ELF-1 (cell line): ENCODE measurements around the gene CPA4.

Source experiments
- DNase-seq: peaks from one replicate; pipeline ENCODE4 v3.0.0-alpha.2; 2016; ENCODE audit warnings: low read depth, low spot score

CPA4 gene

DNA sequence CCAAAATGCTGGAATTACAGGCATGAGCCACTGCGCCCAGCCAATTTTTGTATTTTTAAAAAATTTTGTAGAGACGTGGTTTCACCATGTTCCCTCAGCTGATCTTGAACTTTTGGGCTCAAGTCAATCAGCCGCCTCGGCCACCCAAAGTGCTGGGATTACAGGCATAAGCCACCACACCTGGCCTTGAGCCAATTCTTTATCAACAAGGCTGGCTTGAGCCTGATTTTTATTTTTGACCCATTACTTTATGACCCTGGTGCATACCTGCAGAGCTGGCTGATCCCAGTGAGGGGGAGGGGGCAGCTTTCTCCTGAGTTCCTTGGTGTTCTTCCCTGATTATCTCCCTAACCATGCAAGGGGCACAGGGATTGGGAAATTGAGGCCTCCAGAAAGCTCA lies 71.5 kb downstream of the CPA4 start:
- DNase-seq: no peak

DNA sequence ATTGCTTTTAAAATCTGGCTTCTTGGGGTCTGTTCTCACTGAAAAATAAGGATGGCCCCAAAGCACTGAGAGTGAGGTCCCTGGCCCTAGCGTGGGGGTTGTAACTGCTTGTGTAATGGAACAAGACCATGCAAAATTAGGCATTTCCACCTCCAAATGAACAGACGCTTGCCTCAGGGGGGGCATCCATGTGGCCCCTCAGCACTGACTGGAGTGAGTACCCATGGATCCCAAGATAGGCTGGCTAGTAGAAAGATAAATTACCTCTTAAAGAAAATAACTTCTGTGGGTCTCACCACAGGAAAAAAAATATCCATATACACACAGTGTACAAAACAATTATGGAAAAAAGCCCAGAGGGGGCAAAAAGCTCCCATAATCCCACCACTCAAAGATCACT lies 72.1 kb downstream of the CPA4 start:
- DNase-seq: no peak

DNA sequence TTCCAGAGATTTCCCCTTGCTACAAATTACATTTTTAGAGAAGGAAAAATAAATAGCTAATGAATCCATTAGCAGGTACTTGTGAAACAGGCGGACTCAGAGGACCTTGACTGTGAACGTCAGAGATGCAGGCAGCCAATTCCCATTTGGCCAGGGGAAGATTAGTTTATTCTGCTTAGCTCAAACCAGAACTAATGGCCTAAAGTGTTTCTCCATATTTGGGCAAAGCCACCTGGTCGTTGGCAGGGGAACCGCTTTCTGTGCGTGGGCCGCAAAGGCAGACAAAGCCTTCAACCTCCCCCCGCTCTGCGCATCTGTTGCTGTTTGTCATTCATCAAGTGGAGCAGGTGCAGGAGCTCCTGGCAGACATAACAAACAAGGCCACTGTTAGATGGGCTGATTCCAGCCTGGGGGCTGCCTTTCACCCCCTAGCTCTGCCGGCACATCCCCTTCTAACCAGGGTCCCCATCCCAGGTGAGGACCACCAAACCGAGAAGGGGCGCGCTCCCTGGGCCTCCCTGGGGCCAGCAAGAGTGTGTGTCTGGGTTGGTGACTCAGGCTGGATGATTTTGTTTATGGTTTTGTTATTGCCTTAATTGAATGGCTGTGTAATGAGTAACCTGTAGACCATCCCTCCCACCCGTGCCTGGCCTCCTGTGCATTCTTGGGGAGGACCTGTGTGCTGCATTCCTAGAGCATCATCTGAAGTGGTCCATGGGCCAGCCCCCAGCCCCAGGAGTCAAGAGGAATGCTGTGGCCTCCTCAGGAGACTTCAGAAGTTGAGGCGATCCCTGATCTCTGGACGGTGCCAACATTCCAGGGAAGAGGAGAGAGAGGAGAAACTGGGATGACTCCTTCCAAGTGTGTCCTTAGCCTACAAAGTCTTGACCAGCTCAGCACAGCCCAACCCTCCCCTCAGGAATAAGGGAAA lies 72.8 kb downstream of the CPA4 start:
- DNase-seq: peak; percentile 76

DNA sequence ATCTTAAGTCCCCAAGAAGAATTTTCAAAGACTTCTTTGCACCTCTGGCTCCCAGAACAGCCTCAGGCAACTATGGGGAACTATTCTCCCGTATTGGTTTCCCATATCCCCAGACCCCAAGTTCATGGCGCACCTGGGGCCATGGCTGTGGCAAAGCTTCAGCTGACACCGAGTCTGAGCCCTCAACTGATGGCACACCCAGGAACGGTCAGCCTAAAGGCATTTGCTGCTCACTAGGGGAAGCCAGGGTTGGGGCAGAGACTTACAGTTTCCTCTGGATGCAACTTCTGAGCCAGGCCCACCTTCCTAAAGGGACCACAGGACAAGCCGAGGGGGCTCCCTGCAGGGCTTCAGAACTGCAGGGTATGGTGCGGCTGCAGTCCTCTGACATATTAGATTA lies 73.6 kb downstream of the CPA4 start:
- no peak for DNase-seq

DNA sequence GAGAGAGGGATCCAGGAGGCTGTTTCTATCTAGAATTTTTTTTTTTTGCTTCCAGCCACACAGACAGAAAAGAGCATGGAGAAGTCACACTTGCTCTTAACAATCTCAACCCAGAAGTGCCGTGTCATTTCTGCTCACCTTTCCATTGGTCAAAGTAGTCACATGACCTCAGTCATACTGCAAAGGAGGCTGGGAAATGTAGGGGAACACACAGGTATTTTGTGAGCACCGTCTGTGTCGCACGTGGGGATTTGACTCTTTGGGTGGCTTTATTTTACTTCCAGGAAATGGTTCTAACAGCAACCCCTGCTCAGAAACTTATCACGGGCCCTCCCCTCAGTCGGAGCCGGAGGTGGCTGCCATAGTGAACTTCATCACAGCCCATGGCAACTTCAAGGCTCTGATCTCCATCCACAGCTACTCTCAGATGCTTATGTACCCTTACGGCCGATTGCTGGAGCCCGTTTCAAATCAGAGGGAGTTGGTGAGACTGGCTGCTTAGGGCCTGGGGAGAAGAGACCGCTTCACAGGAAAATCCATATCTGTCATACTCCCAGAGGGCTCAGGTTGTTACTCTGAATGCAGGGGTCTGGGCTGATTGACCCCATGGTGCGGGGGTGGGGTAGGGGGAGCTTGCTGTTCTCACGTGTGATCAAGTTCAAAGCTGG lies 74.3 kb downstream of the CPA4 start:
- no peak for DNase-seq

DNA sequence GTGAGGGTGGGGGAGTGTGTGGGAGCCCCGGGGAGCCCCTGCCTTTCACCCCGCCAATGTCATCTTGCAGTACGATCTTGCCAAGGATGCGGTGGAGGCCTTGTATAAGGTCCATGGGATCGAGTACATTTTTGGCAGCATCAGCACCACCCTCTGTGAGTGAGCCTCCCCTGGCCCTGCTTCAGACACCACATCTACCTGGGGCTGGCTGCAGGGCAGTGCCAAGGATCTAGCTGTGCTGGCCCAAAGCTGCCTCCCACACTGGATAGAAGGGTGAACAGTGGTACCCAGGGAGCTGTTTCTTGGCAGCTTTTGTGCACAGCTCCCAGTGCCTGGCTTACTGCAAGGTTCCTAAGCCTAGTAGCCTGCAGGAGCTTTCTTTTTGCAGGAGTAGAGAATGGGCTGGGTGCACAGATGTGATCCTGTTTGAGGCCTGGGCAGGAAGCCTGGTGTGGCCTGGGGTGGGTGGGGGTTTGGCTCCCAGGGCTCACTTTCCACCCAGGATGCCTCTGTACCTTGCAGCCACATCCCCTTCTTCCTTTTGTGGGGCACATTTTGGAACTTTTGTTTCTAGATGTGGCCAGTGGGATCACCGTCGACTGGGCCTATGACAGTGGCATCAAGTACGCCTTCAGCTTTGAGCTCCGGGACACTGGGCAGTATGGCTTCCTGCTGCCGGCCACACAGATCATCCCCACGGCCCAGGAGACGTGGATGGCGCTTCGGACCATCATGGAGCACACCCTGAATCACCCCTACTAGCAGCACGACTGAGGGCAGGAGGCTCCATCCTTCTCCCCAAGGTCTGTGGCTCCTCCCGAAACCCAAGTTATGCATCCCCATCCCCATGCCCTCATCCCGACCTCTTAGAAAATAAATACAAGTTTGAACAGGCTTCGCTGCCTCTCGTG lies 75.1 kb downstream of the CPA4 start:
- DNase-seq: no peak

DNA sequence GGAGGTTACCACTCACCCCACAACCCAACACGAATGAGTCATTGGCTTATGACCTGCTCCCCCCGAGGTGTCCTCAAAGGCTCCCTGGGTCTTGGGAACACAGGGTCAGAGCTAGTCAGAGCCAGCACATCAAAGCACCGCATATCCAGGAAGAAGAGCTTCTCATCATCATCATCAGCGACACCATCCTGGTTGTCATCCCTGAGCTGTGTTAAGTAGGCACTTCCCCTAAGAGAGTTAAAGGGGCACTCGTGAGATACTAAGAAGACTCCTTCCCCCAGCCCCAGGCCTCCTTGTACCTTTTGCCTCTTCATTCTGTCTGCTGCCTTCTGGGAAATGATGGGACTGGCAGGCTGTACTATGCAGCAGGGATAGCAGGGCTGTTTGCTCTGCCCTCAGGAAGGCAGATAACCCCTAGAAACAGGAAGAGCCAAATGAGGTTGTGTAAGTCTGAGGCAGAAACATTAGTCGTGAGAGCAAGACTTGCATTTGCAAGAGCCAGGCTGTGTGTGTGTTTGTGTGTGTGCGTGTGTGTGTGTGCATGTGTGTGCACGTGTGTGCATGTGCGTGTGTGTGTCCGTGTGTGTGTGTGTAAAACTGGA lies 76.2 kb downstream of the CPA4 start:
- DNase-seq: no peak

DNA sequence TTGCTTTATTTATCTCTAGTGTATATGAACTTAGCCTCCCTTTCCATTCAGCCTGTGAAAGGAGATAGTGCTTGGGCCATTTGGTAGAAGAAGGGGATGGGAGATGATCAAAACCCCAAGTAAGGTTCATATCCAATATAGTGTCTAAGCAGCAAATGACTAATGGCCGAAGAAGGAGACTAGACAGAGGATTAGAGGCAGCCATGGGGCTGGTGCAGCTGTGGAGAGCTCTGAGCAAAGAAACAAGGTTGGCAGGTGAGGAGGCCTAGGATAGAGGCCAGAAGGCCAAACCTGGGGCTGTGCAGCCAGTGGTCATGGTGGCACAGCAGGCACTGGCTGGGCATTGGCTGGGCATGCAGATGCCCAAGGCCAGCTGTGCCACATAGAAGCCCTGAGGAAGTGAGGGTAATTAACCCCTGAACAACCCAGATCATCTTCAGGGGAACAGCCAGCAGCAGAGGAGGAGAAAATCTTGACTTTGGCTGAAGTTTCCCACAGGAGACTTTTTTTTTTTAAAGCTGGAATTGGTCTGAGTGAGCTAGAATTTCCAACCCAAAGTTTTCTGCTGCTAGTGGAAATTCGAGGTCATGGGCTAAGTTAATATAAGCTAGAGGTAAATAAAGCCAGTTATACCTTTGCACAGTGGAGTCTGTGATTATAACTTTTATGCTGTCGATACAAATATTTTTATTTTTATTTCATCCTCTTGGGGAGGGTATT lies 77.0 kb downstream of the CPA4 start:
- no peak for DNase-seq

DNA sequence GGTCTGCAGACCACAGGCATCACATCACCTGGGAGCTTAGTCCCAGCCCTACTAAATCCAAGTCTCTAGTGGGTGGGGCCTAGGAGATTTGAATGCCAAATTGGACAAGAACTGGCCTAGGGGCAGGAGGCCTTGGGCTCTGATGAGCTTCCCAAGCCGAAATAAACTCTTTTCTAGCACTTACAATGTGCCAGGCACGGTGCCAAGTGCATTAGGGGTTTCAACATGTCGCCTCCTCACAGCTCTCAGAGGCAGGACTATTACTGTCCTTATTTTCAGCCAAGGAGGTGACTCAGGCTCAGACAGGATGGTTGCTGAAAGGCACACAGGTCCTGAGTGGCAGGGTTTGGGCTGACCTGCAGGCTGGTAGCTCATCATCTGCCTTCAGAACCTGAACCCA lies 78.1 kb downstream of the CPA4 start:
- DNase-seq: no peak

DNA sequence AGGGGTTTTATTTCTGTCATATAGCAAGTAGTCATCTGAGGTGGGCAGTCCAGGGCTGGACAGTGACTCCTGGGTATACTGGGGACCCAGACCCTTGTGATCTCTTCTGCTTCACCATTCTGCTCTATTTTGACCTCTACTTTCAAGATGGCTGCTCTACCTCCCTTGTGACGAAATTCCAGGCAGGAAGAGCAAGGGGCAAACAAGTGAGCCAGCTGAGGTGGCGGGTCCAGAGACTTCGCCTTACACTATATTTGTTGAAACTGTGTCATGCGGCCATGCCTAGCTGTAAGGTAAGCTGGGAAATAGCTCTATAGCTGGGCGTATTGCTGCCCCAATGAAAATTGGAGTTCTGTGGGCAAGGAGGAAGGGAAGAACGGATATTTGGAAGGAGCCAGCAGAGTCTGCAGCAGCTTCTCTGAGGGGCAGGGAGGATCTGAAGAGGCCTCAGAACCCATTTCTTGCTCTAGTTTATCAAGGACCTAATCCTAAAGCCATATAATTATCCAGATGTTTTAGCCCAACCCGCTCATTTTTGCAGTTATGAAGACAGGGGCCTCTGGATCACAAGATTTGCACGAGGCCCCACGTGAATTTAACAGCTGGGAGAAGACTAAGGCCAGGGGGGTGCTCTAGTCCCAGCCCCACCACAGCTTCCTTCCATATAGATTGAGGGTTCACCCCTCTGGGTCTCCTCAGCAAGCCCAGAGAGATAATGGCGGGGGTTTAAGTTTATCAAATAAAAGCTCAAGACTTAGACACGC lies 79.6 kb downstream of the CPA4 start:
- DNase-seq: no peak
